ENCODE results near the gene IL19. TPM values are rescaled to one million over a fixed set of nuclear protein-coding genes. Genes with fewer than 3 reads are reported as not detected.

The IL19 gene
- total RNA-seq, 1 experiment from 2014 or later, result not detected

DNA sequence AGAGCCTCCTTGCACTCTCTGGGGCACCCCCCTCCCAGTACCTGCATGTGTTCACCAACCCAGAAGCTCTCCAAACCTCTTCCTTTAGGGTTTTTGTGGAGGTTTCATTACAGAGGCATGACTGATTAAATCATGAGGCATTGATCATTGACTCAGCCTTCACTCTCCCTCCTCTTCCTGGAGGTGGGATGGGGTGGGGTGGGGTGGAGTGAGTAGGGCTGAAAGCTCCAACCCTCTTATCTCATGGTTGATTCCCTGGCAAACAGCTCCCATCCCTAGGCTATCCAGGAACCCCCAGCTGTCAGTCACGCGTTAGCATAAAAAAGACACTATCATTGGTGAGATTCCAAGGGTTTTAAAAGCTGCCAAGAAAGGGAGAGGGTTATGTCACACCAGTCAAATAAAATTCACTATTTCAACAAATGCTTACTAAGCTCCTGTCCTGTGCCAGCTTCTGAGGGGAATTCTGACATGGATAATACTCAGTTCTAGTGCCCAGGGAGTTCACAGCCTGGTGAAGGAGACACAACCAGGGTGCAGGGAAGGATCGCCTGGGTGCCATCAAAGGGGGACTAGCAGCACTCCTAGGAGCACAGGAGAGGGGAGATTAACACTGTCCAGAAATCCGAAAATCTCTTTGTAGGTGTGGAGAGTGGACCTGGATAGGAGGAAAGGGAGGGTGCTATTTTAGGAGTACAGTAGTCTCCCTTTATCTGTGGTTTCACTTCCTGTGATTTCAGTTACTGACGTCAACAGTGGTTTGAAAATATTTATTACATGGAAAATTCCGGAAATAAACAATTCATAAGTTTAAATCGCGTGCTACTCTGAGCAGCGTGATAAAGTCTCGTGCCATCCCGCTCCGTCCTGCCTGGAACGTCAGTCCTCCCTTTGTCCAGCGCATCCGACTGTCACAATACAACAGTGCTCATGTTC lies 119.8 kb downstream of the IL19 start:
- DNase-seq (ENCODE audit: low spot score), result peak; percentile 89

DNA sequence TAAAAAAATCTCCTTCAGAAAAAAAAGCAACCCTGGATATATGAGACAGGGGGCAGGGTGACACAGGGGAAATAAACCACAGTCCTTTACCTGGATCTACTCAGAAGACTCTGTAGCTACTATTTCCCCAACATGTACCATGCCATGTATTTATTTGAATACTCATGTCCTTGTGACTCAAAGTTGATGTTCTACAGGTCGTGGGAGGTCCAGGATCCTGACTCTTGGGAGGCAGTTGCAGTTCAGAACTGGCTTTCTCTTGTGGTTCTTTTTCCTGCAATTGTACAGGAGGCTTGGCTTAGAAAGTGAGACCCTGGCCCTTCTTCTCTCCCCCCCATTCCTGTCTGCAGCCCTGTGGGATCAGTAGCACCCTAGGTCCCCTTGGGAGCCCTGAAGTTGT lies 120.8 kb downstream of the IL19 start:
- peak; percentile 30 for DNase-seq (ENCODE audit: low spot score)

Other genes starting within 250 kb of the IL19 start
- 43.3 and 45.4 TPM in 2 replicates for gene EIF2D, start 158.3 kb upstream of the IL19 start, total RNA-seq (2014; rRNA removed; shearing (Covaris generic))
- gene DYRK3, start 135.2 kb upstream of the IL19 start, total RNA-seq (2014; rRNA removed; shearing (Covaris generic)), result 13.4 and 19.6 TPM in 2 replicates
- gene MAPKAPK2, start 85.9 kb upstream of the IL19 start, total RNA-seq (2014; rRNA removed; shearing (Covaris generic)), result 11.8 and 12.7 TPM in 2 replicates
- not detected in 2 replicates for gene IL10, start 1.7 kb downstream of the IL19 start, total RNA-seq (2014; rRNA removed; shearing (Covaris generic))
- gene IL20, start 94.8 kb downstream of the IL19 start, total RNA-seq (2014; rRNA removed; shearing (Covaris generic)), result not detected in 2 replicates
- gene IL24, start 126.7 kb downstream of the IL19 start, total RNA-seq (2014; rRNA removed; shearing (Covaris generic)), result 1.1 TPM in 1 of 2 replicates, not detected in the other
- gene FCMR, start 151.2 kb downstream of the IL19 start, total RNA-seq (2014; rRNA removed; shearing (Covaris generic)), result 0.12 and 1.3 TPM in 2 replicates
- 0.02 TPM in 1 of 2 replicates, not detected in the other for gene PIGR, start 175.7 kb downstream of the IL19 start, total RNA-seq (2014; rRNA removed; shearing (Covaris generic))
- not detected in 2 replicates for gene FCAMR, start 199.7 kb downstream of the IL19 start, total RNA-seq (2014; rRNA removed; shearing (Covaris generic))